Activated CD4-positive, CD25-positive, alpha-beta regulatory T cell treated with anti-CD3 and anti-CD28 coated beads, Interleukin-2, amount 50 U/mL, for 24 hours (primary cell): ENCODE results near the gene SLC4A5.
"Not testable (repeated sequence)": the region's sequence is repeated elsewhere in the genome, so short reads cannot be mapped to it uniquely, and the experiment has no call there.

ENCODE experiments used
- ATAC-seq, 2 donors: fragments of 150-1000 bp; cut with Tn5 transposase; one replicate each; pipeline ENCODE4 v1.10.0; 2021; ENCODE audit warnings: mild to moderate bottlenecking in 1 of 2, moderate library complexity in 1 of 2

The SLC4A5 gene

DNA sequence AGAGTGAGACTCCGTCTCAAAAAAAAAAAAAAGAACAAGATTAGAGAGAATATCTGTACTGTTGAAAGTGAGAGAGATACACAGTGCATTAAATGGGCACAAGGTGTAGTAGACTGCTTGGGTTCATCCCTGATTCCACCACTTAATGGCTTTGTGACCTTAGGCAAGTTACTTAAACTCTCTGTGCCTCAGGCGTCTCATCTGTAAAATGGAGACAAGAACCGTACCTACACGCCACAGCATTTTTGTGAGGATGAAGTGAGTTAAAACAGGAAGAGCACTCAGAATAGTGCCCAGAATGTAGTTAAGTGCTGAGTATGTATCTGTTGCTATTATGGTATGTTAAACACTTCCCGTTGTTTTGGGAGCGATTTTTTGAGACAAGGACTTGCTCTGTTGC is 80.5 kb downstream of the SLC4A5 start:
- no peak for ATAC-seq

DNA sequence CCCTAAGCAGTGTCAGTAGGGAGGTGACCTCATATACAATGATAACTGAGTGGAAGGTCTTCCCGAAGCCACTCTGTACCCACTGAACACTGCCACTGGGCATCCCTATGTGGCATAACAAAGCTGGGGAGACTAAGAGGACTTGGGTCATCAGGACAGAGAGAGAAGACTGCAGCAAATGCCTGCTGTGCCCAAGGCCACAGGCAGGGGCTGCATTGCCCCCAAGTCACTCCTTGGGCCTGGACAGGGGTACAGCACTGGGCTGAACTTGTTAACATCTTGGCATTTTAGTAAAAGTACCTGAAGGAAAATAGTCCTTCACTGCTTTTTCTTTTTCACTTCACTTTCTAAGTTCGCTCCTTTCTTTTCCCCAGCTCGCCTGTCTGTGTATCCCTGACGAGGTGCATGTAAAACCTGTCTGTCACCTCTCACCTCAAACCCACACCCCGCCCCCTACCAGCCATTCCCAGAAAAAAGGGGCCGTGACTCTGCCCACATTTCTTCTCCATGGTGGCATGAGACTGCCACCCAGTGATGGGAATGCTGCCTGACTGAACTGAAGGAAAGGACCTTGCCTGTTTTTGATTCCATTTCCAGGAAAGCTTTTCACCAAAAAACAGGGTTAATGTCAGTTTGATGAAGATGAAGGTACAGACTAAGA is 81.9 kb downstream of the SLC4A5 start:
- ATAC-seq = no peak

DNA sequence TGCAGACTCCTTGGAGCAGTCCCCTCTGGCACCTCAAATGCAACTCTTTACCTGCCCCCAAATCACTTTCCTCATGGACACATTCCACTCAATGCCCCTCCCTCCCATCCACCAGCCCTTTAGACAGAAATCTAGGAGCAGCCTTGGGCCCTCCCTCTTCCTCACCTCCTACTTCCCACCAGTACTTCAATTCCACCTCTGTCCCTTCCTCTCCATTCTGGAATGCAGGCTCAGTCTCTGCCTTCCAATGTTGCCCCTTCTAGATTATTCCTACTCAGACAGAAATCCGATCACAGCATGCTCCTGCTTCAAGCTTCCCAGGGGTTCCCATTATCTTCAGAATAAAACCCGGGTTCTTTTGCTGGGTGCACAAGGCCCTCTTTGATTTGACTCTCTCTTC is 82.7 kb downstream of the SLC4A5 start:
- ATAC-seq = no peak

DNA sequence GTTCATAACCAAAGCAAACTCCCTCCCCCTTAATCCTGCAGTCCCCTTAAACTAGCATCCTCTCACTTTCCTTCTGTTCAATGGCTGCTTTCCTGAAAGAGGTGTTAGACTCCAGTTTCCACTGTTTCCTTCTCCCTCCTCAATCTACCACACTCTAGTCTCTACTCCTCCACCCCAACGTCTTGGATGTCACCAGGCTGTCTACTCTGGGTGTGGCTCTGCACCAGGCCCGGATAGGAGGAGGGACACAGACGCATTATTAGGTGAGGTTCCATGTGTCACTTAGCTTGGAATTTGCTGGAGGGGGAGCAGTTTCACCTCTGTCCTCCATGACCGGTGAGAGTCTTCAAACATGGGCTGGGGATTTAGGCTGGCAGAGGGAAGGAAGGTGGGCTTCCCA is 83.5 kb downstream of the SLC4A5 start:
- no peak for ATAC-seq

DNA sequence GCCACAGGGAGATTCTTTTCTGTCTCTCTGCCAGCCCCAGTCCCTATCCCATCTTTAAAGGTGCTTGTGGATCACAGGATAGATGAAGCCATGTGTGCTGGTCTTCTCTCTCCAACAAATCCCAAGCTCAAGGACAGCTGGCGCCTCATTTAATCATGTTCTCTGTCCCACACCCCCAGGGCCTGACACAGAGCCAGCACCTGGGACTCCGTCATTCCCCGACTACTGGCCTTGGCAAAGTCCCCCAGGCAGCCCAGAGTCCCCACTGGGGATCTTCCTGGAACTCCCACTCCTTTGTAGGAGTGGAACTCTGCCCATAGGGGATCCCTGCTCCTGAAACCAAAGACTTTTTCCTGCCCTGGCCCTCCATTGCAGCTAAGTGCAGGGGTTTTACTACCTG is 84.0 kb downstream of the SLC4A5 start:
- ATAC-seq = no peak

DNA sequence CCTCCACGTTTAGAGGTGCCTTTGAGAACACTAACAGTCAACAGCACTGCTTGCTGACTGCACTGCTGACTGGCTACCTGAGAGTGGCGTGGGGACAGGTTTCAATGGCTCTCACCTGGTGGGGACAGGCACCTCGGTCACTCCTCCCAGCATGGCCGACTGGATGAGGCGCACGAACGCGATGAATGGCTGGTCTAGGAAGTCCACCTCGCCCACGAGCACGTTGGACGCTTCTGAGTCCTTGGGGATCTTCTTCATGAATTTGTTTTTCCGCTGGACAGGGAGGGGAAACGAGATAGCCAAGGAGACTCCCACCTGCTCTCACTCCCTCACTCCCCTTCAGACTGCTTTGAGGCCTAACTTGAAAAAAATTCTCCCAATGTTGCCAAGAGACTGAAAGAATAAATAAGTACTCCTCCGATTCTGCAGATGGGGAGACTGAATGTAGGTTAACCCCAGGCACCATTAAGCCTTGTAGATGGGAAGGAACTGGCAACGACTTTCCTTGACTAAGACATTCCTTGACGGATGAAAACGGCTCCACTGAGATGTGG is 87.5 kb downstream of the SLC4A5 start:
- ATAC-seq = no peak

DNA sequence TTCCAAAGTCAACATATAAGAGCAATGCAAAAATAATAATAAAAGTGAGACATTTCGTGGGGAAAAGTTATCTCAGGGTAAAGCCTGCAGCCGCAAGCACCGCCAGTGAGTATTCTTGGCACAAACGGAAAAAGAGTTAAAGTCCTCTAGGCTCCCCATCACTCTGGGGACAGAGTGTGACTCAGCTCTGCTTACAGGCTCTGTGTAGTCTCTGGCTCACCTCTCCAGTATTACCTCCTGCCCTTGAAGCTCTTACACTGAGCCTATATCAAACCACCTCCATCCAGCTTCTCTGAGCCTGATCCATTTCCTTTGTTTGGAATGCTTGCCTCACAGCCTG is 89.3 kb downstream of the SLC4A5 start:
- ATAC-seq = no peak

DNA sequence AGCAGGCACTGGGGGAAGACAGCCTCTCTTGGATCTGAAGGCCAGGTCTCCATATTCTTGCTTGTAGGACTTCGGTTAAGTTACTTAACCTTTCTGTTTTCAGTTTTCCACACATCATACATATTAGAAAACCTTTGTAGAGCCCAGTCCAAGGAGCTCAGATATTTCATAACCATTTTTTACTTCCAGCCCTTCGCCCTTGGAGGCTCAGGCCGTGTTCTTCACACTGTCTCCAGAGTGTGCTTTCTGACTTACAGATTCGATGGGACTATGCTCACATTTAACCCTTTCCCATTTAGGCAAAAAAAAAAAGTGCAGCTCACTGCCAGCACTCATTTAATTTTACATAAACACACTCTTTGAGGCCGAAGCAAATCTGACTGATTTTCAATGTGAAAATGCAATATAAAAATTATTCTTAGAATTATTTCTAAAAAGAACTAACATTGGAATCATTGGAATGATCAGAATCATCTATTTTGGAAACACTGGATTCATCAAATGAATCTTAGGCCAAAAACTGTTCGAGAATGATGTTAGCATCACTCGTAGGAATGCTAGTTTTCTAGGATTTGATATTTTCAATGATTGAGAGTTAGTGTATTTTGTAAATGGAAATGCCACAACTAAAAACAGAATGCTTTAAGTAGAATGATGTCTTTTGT is 89.8 kb downstream of the SLC4A5 start:
- no peak for ATAC-seq

DNA sequence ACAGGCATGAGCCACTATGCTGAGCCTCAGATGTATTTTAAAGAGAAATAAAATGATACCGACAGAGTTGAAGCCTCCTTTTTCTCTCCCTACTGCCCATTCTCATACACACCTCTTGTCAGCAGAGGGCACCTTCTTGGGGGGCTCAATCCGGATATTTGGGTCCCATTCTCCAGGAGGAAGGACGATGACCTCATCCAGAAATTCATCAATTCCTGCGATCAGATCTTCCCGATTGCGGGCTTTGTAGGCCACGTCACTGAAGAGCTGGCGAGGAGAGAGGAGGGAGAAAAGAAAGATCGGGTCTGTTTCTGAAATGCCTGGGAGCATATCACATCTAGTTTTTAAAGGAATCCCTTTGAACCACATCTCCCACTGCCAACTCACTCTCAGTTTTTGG is 90.4 kb downstream of the SLC4A5 start:
- no peak for ATAC-seq

DNA sequence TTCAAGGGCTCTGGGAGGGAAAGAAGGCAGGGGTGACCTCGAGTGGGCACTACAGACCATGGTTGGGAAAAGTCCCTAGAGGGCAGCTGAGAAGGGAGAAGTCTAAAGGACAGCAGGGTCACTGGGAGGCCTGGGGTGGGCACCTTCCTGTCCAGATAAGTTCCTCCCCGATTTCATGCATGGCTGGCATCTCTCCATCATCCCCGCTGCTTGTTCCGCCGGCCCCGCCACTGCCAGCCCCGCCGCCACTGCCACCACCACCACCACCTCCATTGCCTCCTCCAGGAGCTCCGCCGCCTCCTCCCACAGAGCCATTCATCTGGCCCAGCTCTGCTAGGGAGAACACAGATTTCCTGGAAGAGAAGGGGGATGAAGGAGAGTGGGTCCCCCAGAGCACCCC is 91.2 kb downstream of the SLC4A5 start:
- no peak for ATAC-seq

DNA sequence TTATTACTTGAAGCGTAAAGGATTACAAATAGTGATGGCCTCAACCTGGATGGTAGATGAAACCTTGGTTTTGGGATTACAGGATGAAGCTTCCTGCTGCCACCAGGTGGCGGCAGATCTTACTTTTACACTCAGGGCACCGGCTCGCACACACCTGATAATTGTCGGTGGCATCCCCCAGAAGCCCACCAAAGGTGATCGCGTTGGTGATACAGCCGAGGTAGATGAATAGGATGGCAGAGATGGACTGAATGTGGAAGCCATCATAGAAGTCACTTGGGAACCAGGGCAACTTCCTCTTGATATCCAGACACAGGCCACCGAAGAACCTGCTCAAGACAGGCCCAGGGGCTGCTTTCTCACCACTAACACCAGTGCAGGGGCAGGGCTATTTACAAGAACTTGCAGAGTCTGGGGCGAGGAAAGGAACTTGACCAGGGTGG is 93.0 kb downstream of the SLC4A5 start:
- peak; percentile 38 to 69 for ATAC-seq

DNA sequence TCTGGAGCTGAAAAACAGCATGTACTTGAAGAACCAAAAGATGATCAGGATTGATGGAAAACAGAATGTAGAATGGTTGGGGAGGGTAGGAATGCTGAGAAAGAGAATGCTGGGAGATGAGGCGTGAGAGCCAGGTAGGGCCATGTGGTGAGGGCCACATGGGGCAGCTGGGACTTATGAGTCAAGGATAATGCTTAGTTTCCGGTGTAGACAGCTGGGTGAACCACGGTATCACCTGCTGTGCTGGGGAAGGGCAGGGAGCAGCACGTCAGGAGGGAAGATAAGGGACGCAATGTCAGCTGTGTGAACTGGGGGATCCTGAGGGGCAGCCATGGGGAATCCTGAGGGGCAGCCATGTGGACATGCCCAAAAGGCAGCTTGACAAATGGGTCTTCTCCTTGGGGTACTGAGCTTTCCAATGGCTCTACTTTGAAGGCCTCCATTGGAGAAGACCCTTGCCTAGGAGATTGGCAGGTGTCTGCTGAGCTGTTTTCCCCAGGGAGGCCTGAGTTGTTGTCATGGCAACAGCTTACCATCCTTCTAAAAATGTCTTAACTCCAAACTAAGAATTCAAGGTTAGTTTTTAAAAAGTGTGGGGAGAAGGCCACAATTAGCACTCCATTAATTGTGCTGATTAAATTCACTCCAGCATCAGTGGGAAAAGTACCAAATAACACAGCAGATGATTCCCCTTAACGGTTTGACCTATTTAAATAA is 93.7 kb downstream of the SLC4A5 start:
- ATAC-seq = no peak

DNA sequence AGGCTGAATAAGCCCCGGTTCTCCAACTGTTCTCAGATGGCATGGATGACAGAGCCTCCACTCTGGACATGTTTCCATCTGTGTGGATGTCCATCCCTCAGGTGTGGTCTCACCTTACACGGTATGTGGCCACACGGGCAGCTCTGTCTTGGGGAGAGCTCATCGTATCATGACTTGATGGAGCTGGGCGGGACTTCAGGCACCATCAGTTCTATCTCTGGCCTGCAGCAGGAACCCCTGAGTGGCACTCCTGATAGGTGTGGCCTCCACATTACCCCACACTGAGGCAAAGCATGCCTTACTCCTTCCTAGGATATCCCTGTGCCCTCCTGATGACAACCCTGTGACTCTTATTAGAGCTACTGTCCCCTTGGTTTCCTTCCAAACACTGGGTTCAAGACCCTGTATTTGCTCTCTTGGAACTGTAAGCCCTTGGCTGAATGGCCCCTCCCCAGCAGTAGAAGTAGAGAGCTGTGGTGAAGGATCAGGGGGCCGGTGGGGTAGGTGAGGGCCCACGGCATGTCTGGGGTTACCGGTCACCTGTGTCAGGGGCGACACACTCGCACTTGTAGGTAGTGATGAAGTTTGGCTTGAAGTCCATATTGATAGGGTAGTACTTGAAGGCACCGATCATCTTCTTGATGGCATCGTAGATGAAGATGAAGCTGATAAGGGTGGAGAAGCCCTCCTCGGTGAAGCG is 96.6 kb downstream of the SLC4A5 start:
- ATAC-seq = no peak

DNA sequence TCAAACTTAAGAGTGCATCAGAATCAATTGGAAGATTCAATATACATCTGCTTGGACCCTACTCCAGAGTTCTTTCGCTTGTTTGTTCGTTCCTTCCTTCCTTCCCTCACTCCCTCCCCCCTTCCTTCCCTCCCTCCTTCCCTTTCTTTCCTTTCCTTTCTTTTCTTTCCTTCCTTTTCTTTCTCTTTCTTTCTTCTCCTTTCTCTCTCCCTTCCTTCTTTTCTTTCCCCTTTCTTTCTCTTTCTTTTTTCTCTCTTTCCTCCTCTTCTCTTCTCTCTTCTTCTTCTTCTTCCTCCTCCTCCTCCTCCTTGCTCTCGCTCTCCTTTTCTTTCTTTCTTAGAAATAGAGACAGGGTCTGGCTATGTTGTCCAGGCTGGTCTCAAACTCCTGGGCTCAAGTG is 98.9 kb downstream of the SLC4A5 start:
- no peak for ATAC-seq

DNA sequence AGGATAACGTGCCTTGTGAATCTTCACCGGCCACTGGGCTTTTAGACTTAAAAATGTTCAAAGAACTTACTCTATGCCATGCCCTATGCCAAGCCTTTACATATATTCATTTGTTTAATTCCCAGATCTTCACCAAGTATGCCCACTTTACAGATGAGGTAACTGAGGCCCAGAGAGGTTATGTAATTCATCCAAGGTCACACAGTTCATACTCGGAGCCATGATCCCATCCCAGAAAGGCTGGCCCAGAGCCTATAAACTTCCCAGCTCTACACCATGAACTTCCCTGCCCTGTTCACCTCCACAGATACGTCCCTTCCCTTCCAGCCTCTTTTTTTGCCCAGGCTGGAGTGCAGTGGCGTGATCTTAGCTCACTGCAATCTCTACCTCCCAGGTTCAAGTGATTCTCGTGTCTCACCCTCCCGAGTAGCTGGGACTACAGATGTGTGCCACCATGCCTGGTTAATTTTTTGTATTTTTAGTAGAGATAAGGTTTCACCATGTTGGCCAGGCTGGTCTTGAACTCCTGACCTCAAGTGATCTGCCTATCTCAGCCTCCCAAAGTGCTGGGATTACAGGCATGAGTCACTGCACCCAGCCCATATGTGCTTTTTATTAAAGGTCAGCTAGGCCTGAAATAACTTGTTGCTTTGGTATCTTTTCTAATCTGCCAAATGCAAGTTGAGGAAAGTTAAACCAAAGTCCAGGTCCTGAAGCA is 100.7 kb downstream of the SLC4A5 start:
- no peak for ATAC-seq

DNA sequence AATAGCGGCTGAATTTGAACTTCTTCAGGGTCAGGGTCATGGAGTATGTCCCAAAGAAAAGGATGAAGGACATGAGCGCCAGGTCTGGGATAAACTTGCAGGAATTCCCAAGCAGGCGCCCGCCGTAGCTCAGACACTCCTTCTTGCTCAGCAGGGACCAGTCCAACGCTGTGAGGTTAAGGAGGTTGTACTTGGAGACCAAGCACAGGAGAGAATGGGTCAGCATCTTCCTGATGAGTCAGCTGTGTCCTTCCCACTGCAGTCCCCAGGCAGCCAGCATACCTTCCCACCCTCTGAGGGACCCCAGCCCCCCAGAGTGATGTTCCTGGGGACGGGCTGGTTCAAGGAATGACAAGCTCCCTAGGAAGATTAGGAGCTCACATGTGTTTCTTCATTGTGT is 103.9 kb downstream of the SLC4A5 start:
- ATAC-seq = no peak

DNA sequence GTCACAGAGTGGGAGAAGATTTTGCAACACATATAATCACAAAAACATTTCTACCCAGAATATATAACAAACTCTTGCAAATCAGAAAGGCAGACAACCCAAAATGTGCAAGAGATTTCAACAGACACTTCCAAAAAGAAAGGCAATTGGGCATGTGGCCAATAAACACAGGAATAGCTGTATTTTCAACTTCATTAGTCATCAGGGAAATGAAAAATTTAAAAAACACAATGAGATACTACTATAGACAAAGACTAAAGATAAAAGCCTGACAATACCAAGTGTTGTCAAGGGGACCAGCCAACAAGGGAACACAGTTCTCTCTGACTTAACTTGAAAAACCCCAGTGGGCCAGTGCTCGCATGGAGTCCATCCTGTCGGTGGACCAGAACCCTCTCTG is 104.3 kb downstream of the SLC4A5 start:
- no peak for ATAC-seq

DNA sequence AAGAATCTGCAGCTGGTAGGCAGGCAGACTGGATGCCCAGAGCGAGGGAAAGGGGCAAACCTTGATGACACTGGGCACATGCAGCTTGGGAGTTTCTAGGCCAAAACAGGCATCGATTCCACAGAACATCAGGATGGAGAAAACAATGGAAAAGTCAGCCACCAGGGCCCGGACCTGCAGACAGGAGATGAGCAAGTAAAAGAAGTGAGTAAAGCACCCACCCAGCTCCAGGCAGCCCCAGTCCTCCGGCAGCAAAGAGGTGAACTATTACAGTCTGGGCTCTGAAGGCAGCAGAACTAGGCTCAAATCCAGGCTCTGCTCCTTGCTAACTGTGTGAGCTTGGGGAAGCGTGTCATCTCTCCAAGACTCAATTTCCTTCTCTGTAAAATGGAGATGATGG is 108.2 kb downstream of the SLC4A5 start:
- ATAC-seq = no peak

DNA sequence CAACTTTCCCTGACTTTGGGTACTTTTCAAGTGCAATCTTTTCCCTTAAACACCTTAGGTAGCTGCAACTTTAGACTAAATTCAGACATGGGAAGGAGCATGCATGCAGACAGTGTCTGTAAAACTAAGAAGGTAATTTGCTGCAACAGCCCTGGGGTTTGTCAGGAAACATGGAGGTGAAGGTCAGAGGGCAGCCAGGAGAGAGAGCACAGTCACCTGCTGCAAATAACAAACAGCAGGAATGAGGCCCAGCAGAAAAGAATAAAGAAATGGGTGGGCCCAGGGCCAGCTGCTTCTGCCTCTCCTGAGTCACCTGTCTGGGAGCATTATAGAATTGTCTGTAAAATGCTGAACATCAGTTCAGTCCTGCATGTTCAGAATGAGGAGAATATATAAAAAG is 109.6 kb downstream of the SLC4A5 start:
- no peak for ATAC-seq

DNA sequence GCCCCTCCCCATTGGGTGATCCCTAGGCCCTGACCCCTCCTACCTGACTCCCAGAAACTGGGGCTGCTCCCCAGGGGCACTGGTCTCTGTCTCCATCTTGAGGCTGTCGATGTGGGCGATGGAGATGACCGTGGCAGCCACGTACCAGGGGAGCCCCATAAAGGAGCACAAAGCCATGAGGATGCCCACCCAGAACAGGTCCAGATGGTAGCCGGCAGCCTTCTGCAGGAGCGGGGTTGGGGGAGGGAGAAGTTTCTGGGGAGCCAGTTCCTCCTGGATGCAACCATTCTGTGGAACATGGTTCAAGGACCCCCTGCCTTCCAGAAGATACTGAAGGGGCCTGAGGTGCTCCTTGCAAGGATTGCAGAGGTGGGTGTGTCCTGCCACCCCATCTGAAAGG is 110.8 kb downstream of the SLC4A5 start:
- ATAC-seq = no peak

DNA sequence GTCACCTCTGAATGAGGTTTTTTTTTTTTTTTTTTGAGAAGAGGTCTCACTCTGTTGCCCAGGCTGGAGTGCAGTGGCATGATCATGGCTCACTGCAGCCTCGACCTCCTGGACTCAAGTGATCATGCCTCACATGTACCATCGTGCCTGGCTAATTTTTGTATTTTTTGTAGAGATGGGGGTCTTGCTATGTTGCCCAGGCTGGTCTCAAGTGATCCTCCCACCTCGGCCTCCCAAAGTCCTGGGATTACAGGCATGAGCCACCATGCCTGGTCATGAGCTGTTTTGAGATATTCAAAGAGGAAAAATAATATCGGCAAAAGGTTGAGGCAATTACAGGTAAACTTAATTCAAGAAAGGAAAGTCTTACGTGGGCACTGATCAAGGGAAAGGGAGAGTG is 113.4 kb downstream of the SLC4A5 start:
- ATAC-seq = not testable (repeated sequence)

DNA sequence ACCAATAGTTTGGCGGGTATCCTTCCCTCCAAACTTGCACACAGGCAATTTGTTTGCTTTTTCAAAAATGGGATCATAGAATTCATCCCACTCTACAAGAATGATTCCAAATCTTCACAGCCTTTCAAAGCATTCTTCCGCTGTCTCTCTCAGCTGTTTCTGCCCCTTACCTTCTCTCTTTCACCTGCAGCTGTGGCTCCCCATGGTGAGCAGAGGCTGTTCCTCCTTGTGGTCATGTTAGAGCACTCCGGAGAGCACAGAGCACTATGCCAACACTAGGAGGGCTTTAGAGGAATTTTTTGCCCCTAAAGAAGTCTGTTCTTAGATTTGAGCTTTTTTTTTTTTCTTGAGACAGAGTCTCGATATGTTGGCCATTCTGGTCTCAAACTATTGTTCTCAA is 114.4 kb downstream of the SLC4A5 start:
- ATAC-seq = no peak

DNA sequence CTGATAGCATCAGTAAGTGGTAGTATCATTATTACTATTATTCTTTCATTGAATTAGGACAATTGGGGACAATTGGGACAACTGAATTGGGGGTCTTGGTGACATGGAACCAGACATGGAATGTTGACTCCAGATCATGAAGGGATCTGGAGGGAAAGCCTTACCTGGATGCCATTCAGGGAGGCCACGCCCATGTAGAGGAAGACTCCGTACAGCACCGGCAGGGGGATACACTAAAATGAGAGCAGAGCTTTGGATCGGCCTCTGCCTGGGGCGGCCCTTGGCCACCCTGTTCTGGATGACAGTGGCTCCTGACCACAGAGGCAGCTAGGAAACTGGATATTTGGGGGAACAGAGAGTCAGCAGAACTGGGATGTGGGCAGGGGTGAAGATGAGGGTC is 115.6 kb downstream of the SLC4A5 start:
- ATAC-seq = no peak
